NCI-H748 treated with DMSO at 0.1 percent for 48 hours (cell line): Measurements from ENCODE around the gene ARL13A.
"Not testable (repeated sequence)": the region's sequence is repeated elsewhere in the genome, so short reads cannot be mapped to it uniquely, and the experiment has no call there.

Experiments
- DNase-seq: peaks from one replicate; lab custom pipeline; 2025; lab: John Stamatoyannopoulos, UW

The ARL13A gene

DNA sequence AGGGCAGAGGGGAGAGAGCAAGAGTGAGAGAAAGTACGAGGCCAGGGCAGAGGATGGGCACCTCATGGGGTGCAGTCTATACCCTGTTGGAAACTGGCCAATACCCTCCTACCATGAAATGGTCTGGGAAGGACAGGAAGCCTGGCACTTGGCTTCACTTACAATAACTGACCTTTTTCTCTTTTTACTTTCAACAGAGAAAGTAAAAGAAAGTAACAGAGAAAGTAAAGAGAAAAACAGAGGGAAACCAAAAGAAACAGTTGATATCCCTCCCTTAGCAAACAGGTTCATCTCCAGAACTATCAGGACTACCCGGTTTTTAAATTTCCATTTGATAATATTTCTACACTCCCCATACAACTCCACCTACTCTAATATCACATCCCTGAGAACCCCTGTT, 20.6 kb downstream of the ARL13A start:
- no peak for DNase-seq

DNA sequence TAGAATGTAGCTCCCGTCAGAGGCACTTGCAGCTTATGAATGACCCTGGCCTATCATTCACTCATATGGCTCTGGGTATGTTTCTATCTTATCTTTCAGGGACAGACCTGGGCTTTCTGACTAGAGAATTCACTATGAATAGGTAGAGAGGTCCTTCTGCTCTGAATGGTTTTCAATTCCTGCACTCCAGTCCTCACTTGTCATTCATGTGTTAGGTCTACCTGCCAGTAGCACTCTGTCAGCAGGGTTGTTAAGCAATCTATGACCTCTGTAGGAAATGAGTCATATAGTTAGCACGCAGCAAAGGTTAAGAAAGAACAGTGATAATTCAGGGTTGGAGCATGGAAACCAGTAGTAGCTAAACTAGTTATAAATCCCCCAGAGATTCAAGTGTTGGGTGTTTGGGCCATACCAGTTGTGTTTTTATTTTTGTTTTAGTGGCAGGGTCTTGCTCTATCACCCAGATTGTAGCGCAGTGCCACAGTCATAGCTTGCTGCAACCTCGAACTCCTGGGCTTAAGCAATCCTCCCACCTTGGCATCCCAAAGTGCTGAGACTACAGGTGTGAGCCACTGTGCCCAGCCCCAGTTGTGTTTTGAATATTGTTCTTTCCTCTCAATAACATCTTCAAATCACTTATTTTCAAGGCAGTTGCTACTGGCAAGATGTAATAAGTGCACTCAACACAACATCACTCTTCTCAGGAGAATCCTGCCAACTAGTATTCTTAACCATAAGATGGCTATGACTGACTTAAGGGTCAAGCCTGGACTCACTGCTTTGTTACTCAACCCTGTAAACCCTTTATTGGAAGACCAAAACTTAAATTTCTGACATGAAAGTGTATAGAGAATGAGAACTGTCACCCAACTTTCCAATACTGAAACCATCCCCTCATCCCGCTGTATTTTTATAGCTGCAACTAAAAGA, 25.1 kb downstream of the ARL13A start:
- no peak for DNase-seq

DNA sequence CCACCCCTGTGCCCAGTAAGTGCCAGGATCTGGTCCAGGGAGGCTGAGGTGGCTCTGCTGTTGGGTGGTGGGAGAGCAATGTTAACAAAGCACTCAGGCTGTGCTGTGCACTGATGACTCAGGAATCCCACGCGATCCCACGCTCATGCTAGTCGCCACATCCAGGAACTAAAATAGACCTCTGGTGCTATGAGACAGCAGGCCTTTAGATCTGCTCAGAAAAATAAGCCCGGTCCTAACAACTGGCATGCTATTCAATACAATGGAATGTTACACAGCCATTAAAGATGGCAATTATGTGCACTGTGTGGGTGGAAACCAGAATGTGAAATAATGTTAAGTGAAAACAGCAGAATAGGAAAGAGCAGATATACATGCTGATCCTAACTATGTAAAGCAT, 26.0 kb downstream of the ARL13A start:
- no peak for DNase-seq

DNA sequence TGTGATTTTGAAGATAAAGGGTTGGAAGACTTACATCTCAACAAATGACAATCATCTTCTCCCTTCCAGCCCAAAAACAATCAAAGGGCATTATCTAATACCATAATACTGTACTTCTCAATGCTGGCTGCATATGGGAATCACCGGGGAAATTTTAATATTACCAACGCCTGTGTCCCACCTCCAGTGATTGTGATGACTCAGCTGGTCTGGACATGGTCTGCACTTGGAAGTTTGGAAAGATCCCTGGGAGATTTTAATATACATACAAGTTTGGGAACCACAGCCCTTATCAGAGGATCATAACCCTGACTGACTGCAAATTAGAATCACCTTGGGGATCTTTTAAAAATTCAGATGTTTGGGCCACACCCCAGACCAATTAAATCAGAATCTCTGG, 29.9 kb downstream of the ARL13A start:
- no peak for DNase-seq

DNA sequence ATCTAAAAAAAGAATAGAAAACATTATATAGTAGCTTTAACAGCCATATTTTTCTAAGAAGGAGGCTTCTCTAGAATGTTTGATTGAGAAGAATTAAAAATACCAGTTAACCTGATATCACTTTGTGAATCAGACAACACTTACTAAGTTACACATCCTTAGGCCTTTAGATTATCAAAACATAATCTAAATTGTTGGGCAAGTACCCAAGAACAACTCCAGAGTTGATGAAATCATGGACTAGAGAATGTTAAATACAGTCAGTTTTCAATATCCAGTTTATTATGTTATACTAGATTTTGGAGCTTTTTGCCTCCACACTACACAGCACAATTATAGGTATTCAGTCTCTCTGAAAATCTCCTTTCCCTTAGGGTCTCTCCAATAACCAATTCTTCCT, 39.6 kb downstream of the ARL13A start:
- DNase-seq: no peak

DNA sequence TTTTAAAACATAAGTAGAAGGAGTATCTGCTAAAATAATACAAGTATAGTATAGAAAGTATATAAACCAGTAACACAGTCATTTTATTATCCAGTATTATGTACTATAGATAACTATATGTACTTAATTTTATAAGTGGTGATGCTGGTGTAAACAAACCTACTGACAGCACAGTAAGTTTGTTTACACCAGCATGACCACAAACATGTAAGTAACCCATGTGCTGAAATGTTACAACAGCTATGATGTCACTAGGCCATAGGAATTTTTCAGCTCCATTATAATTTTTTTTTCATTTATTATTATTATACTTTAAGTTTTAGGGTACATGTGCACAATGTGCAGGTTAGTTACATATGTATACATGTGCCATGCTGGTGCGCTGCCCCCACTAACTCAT, 42.5 kb downstream of the ARL13A start:
- not testable (repeated sequence) for DNase-seq

DNA sequence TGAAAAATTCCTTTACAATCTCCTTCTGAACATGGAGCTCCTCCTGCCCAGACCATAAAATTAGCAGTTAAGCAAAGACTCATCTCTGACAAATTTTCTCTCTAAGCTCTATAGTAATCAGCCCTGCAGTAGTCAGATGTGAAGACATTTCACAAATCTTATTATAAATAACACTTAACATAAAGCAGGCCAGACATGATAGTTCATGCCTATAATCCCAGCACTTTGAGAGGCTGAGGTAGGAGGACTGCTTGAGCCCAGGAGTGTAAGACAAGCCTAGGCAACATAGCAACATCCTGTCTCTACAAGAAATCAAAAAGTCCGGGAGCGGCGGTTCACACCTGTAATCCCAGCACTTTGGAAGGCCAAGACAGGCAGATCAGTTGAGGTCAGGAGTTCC, 52.5 kb downstream of the ARL13A start:
- no peak for DNase-seq

DNA sequence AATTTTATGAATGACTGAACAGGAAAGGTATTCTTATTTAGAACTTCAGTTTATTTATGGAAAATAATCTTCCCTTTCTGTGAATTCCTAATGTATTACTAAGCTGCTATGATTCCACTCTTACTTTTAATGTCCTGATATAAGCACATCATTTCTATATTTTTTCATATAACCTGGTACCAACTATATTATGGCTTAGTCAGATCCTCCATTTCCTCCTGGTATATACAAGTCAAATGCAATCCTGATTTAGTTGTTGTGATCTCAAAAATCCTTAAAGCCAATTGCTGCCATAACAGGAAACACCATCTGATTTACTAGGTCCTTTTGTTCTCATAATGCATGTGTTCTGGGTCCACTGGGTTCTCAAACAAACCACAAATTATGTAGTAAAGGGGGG, 55.6 kb downstream of the ARL13A start:
- DNase-seq: no peak

DNA sequence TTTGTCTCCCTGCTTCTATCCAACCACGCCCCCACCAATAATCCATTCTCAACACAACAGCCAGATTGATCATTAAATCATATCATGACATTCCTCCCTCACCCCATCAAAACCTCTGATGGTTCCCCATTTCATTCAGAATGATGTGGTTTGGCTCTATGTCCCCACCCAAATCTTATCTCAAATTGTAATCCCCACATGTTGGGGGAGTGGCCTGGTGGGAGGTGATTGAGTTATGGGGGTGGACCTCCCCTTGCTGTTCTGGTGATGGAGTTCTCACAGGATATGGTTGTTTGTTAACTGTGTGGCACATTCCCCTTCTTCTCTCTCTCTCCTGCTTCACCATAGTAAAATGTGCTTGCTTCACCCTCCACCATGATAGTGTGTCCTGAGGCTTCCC, 59.1 kb downstream of the ARL13A start:
- DNase-seq: no peak

DNA sequence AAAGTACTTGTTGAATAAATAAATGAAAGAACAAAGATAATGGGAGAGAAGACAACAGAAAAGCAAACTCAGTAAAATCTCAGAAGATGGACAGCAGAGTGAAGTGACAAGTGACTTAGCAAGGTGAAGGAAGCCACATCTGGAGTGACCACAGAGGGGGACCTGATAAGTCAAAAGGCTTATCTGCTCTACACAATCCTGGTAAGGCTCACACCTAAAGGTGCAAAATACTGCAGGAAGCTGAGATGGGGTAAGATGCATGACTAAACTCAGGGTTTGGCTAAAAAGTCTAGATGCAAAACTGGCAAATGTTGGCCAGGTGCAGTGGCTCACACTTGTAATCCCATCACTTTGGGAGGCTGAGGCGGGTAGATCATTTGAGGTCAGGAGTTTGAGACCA, 60.2 kb downstream of the ARL13A start:
- DNase-seq: no peak

DNA sequence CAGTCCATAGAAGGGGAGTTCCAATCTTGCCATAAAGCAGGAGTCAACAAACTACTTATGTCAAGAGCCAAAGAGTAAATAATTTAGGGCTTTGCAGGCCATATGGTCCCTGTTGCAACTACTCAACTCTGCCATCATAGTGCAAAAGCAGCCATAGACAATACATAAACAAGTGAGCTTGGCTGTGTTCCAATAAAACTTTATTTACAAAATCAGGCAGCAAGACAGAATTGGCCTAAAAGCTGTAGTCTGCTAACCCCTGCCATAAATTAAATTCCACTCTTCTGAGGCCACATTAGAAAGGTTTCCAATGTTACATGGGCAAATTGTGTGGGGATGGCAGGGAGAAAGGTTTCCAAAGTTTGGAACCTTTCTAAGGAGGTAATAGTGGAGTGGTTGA, 67.7 kb downstream of the ARL13A start:
- no peak for DNase-seq

DNA sequence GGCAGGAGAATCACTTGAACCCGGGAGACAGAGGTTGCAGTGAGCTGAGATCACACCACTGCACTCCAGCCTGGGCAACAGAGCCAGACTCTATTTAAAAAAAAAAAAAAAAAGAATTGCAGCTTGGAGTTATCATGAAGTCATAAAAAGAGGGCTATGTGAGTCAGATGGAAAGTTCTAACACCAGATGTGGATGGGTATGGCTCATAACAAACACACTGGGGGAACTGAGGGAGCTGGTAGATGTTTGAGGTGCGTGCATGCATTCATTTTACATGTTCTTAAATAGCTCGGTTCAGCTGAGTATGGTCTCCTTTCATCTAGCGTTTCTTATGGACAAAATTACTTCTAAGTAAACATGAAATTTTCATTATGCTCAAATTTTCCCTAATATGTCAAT, 70.7 kb downstream of the ARL13A start:
- DNase-seq: no peak
